HG03108 (cell line): Measurements from ENCODE around the gene MKRN2.
"Not testable (repeated sequence)": the region's sequence is repeated elsewhere in the genome, so short reads cannot be mapped to it uniquely, and the experiment has no call there.

ENCODE experiments used
- ATAC-seq: cut with Tn5 transposase; IDR thresholded peaks from one replicate; pipeline ENCODE4 v1.9.1; 2021; ENCODE audit warnings: moderate library complexity; ENCODE audit not compliant: unreplicated experiment

Gene MKRN2

DNA sequence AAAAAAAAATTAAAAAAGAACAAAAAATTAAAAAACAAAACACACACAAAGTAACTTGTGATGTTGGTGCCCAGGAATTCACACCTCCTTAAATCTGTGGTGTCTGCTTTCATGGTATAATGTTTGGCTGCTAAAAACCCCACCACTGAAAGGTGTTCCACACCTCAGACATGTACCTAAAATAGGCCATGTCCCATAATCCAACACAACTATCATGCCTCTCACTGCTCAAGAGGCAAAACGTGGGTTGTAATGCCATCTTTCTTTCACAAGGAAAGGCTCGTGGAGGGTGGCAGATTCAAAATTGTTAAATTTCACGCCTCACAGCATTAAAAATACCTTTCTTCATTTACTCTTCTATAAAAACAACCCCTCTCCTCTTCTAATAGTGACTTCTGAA is 29.5 kb downstream of the MKRN2 start:
- no peak for ATAC-seq

DNA sequence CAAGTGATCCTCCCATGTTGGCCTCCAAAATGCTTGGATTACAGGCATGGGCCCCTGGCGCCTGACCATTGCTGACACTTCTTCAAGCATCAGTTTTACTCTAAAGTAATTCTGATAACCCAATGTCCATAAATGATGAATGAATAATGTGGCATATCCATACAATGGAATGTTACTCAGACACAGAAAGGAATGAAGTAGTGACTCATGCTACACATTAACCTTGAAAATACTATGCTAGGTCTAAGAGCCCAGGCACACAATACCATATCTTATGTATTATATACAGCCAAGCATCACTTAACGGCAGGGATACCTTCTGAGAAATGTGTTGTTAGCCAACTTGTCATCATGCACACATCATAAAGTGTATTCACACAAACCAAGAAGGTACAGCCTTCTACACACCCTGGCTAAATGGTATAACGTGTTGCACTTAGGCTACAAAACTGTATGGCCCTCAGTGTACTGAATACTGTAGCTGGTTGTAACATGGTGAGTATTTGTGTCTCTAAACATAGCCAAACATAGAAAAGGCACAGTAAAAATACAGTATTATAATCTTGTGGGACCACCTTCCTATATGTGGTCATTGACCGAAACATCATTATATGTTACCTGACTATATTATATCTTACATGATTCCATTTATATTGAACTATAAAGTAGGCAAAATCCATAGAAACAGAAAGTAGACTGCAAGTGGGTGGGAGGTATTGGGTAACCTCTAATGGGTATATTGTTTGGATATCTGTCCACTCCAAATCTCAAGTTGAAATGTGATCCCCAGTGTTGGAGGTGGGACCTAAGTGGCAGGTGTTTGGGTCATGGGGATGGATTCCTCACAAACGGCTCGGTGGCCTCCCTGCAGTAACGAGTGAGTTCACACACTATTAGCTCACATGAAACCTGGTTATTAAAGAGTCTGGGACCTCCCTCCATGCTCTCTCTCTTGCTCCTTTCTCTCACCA is 31.4 kb downstream of the MKRN2 start:
- ATAC-seq, result no peak

DNA sequence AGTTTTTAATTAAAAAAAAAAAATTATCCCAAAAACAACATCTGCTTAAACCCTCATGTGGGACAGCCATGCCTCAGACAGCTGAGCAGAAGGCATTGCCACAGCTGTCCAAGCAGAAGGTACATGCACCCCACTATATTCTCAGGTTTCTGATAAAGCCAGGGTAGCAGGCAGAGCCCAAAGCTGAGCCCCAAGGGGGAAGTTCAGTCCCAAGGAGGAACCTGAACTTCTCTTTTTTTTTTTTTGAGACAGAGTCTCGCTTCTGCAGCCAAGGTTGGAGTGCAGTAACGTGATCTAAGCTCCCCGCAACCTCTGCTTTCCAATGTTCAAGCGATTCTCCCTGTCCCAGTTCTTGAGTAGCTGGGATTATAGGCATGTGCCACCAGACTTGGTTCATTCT is 33.2 kb downstream of the MKRN2 start:
- no peak for ATAC-seq

DNA sequence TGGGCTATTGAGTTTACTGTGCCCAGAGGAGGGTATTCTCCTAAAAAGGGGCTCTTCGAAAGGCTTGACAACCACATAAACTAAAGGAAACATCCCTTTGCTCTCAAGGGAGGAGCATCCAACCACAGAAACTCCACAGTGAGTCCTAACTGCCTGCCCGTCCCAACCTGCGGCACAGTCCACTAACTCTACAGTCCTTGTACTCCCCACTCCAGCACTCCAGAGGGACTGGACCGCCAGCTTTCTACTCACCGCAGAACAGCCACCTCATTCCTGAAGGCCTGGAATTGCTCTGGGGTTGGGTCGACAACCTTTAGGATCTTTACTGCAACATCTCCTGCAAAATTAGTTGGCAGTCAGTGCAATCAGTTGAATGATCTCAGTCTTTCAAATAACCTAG is 34.6 kb downstream of the MKRN2 start:
- no peak for ATAC-seq

DNA sequence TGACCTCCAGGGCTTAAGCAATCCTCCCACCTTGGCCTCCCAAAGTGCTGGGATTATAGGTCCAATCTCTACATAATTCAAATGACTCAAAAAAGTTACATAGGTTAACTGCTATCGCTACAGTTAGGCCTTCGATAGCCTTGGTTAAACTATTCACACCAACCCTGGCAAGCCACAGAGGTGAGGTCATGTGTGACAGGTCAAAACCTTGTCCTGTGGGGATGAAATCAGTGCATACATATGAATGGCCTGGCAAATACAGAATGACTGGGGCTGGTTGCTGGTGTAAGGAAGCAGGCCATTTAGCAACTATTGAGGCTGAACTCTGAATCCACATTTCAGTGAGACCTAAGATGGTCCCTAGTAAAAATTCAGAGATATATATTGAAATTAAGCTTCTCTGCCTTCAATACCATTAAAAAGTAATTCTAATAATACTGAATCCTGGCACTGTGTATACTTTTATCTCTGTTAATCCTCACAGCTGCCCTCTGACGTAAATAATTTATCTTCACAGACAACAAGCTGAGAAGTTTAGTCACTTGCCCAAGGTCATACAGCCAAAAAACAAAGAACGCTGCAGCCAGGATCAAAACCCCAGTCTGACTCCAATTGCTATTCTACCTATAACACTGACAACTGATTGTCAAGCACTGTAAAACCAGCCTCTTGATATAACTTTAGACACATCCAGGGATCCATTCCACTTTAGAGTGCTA is 35.3 kb downstream of the MKRN2 start:
- ATAC-seq, result no peak

DNA sequence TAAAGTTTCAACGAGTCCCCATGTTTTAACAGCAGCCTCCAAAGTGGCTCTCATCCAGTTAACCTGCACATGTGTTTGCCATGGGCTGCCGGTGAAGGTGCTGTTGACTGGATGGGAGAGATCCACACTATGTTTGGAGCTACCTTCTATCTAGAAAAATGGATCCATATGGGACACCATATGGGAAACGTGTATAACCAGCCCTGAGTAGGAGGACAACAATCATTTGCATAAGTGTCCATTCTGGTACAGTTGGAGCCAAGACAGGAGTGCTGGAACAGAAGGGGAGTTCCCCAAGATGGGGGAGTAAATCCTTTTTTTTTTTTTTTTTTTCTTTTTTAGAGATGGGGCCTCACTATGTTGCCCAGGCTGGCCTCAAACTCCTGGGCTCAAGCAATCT is 36.6 kb downstream of the MKRN2 start:
- ATAC-seq, result no peak

DNA sequence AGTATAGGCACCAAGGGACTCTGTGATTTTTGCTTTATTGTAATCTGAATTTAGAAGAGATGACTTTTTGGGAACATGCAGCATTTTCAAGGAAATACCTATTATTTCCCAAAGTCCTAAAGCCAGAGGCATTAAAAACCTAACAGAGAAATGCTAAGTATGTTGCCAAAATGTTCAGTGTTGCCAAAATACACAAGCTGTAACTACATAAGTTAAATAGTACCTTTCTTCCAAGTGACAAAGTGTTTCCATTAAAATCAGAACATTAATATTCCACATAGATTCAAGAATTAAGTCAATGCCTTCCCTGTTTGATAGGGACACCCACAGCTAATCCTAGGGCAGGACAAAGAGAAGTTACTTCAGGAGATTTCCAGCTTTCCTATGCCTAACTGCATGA is 42.0 kb downstream of the MKRN2 start:
- ATAC-seq, result no peak

DNA sequence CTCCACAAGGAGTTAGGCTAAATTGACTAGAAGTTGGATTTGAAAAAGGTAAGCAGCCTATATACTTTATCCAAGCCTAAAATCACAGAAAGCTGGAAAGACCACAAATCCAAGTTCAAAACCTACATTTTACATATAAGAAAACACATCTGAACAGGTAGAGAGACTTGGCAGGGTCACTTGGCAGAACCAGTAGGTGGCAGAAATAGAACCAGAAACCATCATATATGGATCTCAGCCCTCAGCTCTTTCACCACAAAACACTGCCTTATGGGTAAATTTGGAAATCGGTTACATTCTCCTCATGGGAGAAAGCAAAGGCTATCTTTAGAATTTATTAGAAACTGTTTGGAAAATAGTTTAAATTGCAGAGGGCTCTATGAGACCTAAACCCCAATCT is 44.2 kb downstream of the MKRN2 start:
- ATAC-seq, result no peak

DNA sequence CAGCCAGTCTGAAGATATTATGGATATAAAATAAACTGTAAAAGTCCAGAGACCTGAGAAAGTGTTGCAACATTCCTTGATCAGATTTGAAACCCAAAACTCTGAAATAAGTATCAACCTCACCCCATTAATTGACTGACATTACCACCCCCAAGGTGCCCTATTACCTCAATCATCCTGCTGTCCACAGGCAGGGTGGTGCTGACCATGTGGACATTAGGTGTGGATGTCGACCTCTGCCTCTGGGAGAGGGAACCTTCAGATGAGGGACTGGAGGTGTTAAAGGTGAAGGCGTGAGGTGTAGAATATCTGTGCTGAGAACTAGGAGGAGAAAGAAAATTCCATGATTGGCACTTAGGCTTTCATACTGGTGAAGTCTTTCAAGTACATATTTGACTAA is 47.1 kb downstream of the MKRN2 start:
- ATAC-seq, result no peak

DNA sequence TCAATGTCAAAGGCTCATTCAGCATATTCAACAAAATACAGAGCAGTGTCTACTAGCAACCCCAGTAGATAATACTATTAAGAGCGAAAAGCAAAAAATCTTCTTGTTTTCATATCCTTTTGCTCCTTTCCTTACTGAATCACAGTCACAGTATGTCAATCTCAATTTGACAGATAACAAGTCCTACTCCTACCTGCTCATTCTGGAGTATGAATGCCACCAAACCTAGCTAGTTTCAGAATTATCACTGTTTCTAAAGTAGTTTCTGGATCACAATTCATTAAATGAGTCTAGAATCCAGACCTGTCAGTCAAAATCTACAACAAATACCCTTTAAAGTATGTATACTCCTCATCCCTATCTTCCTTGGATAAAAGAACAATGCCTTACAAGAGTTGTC is 51.5 kb downstream of the MKRN2 start:
- ATAC-seq, result no peak

DNA sequence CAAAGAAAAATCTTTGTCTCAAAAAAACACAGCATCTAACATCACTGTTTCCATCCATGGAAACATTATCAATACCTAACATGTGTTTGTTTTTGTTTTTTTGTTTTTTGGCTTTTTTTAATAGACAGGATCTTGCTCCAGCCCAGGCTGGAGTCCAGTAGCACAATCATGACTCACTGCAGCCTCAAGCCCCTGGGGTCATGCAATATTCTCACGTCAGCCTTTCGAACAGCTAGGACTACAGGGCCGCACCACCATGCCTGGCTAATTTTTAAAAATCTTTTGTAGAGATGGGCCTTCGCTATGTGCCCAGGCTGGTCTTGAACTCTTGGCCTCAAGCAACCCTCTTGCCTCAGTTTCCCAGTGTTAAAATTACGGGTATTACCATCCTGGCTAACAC is 54.2 kb downstream of the MKRN2 start:
- no peak for ATAC-seq

DNA sequence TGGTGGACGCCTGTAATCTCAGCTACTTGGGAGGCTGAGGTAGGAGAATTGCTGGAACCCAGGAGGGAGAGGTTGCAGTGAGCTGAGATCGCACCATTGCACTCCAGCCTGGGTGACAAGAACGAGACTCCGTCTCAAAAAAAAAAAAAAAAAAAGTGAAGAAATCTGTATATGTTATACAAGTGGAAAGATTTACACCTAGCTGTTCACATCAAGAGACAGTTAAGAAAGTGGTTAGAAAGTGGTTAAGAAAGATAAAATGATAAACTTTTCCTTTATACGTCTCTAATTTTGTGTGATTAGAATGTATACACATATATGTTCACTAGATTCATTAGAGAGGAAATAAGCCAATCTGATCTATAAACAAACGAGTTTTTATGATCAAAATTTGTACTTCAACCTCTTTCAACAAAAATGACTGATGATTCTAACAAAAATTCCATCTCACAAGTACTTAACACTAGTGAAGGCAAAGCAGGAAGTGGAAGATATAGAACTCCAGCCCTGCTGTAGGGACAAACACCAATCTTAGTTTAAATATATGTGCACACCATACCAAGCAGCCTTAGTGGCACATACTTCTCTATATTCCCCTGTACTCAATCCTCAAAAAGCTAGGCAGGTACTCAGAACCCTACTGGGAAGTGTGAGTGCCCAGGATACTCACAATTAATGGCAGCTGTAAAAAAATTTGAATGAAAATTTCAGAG is 55.8 kb downstream of the MKRN2 start:
- no peak for ATAC-seq

DNA sequence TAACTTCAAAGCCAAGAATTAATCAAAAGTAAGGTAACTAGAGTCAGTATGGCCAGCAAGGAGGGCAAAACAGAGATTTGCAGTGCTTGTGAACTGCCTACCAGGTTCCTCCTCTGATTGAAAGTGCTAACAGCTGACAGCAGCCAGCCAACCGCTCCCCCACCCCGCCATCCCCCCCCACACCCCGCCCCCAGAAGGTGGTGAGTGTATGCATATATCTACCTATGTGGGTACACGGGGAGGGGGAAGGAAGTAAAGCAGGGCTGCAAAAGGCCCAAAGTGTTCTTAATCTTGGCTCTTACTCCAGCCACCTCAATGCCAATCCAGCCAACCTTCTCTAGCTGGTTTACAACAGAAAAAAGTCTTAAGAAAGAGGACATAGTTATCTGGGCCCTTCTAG is 56.4 kb downstream of the MKRN2 start:
- no peak for ATAC-seq

DNA sequence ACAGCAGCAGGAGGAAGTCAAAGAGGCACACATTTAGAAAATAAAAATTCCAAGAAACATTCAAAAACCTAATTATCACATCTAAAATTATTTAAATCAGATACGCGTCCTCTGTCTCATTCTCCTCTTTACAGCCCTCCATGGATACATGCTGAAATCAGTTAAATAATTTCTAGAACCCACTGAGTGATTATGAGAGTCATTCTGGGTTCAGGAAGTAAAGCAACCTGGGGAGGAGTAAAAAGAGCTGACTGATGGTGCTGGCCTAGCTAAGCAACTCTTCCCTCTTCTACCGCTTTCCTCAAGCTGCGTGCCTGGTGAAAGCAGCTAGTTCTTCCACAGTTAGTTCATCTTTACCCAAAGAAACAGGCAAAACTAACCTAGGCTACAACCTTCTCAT is 58.4 kb downstream of the MKRN2 start:
- no peak for ATAC-seq

DNA sequence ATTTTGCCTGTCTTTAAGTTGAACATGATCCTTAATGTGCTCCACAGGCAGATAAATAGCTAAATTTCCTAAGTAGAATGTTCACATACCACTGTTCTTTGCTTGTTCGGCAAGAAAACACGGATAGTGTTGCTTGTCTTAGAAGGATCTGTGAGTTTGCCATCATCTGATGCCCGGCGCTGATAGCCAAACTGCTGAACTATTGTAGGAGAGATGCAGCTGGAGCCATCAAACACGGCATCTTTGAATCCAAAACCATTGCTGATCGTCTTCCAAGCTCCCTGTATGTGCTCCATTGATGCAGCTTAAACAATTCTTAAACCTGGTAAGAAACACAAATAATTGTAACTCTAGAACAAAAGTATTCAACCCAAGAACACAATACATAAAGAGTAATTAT is 61.5 kb downstream of the MKRN2 start:
- no peak for ATAC-seq

DNA sequence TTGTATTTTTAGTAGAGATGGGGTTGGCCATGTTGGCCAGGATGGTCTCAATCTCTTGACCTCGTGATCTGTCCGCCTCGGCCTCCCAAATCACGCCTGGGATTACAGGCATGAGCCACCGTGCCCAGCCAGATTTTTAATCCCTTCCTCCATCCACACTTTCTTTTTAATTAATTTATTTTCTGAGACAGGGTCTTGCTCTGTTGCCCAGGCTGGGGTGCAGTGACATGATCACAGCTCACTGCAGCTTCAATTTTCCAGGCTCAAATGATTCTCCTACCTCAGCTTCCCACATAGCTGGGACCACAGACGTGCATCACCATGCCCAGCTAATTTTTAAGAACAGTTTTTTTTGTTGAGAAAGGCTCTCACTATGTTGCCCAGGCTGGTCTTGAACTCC is 63.4 kb downstream of the MKRN2 start:
- ATAC-seq, result no peak

DNA sequence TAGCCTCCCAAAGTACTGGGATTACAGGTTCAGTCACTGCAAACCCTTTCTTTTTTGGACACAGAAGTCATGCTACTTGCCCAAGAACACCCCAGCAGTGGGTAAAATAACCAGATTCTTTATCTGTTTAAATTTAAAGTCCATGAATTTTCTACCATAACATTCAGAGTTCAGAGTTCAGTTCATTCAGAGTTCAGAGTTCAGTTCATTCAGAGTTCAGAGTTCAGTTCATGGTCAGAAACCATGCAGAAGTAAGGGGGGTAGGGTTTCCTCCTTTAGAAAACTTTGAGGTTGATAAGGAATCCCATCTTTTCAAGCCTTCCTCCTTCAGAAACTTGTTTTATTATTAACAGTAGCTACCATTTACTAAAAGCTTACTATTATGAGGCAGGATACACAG is 63.8 kb downstream of the MKRN2 start:
- ATAC-seq, result no peak

DNA sequence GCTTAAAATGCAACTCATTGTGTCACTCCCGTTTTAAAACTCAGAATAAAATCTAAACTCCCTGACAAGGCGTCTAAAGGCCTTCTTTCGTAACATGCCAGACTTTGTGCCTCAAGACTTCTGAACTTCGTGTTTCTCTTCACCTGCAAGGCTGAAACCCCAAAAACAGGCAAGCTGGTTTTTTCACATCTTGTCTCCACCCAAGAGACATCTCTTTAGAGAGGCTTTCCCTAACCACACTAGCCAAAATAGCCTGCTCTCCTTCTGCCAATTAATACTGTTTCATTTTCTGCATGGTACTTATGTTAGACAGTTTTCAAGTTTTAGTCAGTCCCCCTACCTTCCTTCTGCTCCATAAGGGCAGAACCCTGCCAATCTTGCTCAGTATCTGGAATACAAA is 65.4 kb downstream of the MKRN2 start:
- ATAC-seq, result no peak

DNA sequence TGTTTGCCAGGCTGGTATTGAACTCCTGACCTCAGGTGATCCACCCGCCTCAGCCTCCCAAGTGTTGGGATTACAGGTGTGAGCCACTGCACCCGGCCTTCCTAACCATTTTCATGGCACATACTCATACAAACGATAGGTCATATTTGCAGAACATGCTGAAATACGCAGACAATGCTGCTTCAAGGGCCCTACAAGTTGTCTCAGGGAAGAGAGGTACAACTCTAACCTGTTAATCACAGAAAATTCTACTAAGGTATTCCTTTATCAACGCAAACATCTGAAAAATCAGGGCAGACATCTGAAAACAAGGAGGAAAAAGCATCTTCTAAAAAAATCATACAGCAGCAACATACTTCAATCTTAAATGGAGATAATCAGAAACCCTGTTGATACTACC is 67.2 kb downstream of the MKRN2 start:
- ATAC-seq, result no peak

DNA sequence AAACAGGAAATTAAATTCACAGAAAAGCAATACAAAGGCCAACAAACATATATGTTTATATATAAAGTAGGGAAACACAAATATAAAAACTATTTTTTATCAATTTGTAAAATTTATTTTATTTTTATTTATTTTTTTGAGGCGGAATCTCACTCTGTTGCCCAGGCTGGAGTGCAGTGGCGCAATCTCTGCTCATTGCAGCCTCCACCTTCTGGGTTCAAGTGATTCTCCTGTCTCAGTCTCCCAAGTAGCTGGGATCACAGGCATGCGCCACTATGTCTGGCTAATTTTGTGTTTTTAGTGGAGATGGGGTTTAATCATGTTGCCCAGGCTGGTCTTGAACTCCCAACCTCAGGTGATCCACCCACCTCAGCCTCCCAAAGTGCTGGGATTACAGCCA is 68.1 kb downstream of the MKRN2 start:
- not testable (repeated sequence) for ATAC-seq

DNA sequence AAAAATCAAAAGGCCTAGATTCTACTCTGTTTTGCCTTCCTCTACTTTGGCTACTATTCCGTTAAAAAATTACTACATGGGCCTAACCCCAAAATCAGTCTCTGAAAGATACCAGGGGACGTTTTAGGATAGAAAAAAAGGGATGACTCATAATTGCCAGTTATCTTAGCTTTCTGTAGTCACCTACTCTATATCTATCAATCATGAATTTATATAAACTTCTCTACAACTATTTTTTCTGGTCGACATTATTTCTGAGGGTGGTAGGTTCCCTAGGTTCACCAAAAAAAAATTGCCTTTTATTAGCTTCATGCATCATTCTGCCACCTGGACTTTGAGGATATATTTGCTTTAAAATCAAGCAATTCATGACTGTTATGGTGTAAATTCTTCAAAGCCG is 70.5 kb downstream of the MKRN2 start:
- ATAC-seq, result no peak

DNA sequence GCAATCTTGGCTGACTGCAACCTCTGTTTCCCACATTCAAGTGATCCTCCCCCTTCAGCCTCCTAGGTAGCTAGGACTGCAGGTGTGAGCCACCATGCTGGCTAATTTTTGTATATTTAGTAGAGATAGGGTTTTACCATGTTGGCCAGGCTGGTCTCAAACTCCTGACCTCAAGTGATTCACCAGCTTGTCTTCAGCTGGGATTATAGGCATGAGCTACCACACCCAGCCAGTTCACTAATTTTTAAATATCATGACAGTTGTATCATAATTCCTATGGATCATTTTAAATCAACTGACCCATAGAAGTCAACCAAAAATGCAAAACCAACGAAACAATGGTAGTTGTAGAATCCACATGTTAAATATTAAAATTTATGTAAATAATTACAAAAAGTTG is 71.9 kb downstream of the MKRN2 start:
- no peak for ATAC-seq
